HepG2 (cell line): ENCODE measurements around the gene FAM221B.

ENCODE experiments used
- POLR2A ChIP-seq, 2 experiments: IDR thresholded peaks; 2 replicates each; pipeline ENCODE4 v1.6.1; 2011; ENCODE audit warnings: low read depth in 2 of 2, low read length in 2 of 2, mild to moderate bottlenecking in 1 of 2, moderate library complexity in 1 of 2; ENCODE audit not compliant: insufficient read depth in 1 of 2
- RXRA ChIP-seq: sonication (generic); formaldehyde crosslinking; IDR thresholded peaks from 2 replicates; pipeline ENCODE4 v1.5.1; 2020; ENCODE audit warnings: missing genetic modification reagents
- SMC3 ChIP-seq: IDR thresholded peaks from 2 replicates; pipeline ENCODE4 v1.6.1; 2011; ENCODE audit warnings: low read length, improper control_type of control experiment
- TEAD3 ChIP-seq: optimal IDR thresholded peaks from 2 replicates; pipeline ENCODE3; 2016; ENCODE audit warnings: borderline replicate concordance
- TRIM24 ChIP-seq: sonication (generic); formaldehyde crosslinking; IDR thresholded peaks from 2 replicates; pipeline ENCODE4 v1.8.0; 2022; ENCODE audit warnings: mild to moderate bottlenecking, missing genetic modification reagents
- U2AF1 ChIP-seq: fragments of 200-400 bp; formaldehyde crosslinking; optimal IDR thresholded peaks from 2 replicates; pipeline ENCODE3; 2017; ENCODE audit warnings: mild to moderate bottlenecking, low read depth, low read length
- ZBTB20 ChIP-seq: sonication (generic); formaldehyde crosslinking; IDR thresholded peaks from 2 replicates; pipeline ENCODE4 v1.8.1; 2023; ENCODE audit warnings: missing genetic modification reagents, low read depth, mild to moderate bottlenecking, borderline replicate concordance
- ZNF326 ChIP-seq: sonication (generic); formaldehyde crosslinking; IDR thresholded peaks from 2 replicates; pipeline ENCODE4 v1.4.0; 2020; ENCODE audit warnings: missing genetic modification reagents, borderline replicate concordance
- TF ChIP-seq, protein P1 (sequence below): sonication (generic); formaldehyde crosslinking; IDR thresholded peaks from 2 replicates; pipeline ENCODE4 v1.5.0; 2020; ENCODE audit warnings: mild to moderate bottlenecking, missing genetic modification reagents, moderate library complexity
- TF ChIP-seq, protein P2 (sequence below): IDR thresholded peaks from 2 replicates; pipeline ENCODE4 v1.6.1; 2012; ENCODE audit warnings: inconsistent platforms
- TF ChIP-seq, protein P3 (sequence below): sonication (generic); formaldehyde crosslinking; IDR thresholded peaks from 2 replicates; pipeline ENCODE4 v1.9.0; 2022; ENCODE audit warnings: low read depth, missing genetic modification reagents
- TF ChIP-seq, protein P4 (sequence below): sonication (generic); formaldehyde crosslinking; IDR thresholded peaks from 2 replicates; pipeline ENCODE4 v1.4.0; 2020; ENCODE audit warnings: missing genetic modification reagents, borderline replicate concordance

DNA sequence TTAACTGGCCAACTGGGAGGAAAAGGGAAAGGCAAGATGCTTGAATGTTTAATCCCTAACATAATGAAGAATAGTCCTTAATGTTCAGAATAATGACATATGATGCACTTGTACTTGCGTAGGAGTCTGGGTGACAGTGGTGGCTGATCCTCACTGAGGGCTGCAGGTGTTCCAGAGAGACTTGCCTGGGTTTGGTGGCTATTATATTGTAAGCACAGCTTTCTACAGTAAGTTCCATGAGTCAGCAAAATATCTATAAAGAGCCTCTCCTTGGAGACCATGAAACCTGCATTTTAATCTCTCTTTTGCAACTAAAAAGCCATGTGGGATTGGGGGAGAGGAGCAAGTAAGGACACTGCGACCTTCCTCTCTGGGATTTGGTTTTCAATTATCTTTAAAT is 39.0 kb downstream of the FAM221B start:
- TF ChIP-seq U2AF1 (no peak), TRIM24 (CRISPR knock-in tag) (no peak), POLR2A (IDR thresholded peaks at IDR 0.05; ENCODE audit: insufficient read depth in 1 of 2, low read depth in 2 of 2, low read length in 2 of 2) (no peak), ZNF326 (CRISPR knock-in tag) (no peak), ZBTB20 (CRISPR knock-in tag) (no peak), SMC3 (no peak), TEAD3 (no peak), RXRA (CRISPR knock-in tag) (no peak)
- TF ChIP-seq, protein P1, sequence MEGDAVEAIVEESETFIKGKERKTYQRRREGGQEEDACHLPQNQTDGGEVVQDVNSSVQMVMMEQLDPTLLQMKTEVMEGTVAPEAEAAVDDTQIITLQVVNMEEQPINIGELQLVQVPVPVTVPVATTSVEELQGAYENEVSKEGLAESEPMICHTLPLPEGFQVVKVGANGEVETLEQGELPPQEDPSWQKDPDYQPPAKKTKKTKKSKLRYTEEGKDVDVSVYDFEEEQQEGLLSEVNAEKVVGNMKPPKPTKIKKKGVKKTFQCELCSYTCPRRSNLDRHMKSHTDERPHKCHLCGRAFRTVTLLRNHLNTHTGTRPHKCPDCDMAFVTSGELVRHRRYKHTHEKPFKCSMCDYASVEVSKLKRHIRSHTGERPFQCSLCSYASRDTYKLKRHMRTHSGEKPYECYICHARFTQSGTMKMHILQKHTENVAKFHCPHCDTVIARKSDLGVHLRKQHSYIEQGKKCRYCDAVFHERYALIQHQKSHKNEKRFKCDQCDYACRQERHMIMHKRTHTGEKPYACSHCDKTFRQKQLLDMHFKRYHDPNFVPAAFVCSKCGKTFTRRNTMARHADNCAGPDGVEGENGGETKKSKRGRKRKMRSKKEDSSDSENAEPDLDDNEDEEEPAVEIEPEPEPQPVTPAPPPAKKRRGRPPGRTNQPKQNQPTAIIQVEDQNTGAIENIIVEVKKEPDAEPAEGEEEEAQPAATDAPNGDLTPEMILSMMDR (CRISPR knock-in tag): no peak
- TF ChIP-seq, protein P2, sequence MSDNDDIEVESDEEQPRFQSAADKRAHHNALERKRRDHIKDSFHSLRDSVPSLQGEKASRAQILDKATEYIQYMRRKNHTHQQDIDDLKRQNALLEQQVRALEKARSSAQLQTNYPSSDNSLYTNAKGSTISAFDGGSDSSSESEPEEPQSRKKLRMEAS: no peak
- TF ChIP-seq, protein P3, sequence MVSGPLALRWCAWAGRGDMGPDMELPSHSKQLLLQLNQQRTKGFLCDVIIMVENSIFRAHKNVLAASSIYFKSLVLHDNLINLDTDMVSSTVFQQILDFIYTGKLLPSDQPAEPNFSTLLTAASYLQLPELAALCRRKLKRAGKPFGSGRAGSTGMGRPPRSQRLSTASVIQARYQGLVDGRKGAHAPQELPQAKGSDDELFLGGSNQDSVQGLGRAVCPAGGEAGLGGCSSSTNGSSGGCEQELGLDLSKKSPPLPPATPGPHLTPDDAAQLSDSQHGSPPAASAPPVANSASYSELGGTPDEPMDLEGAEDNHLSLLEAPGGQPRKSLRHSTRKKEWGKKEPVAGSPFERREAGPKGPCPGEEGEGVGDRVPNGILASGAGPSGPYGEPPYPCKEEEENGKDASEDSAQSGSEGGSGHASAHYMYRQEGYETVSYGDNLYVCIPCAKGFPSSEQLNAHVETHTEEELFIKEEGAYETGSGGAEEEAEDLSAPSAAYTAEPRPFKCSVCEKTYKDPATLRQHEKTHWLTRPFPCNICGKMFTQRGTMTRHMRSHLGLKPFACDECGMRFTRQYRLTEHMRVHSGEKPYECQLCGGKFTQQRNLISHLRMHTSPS: no peak
- TF ChIP-seq, protein P4, sequence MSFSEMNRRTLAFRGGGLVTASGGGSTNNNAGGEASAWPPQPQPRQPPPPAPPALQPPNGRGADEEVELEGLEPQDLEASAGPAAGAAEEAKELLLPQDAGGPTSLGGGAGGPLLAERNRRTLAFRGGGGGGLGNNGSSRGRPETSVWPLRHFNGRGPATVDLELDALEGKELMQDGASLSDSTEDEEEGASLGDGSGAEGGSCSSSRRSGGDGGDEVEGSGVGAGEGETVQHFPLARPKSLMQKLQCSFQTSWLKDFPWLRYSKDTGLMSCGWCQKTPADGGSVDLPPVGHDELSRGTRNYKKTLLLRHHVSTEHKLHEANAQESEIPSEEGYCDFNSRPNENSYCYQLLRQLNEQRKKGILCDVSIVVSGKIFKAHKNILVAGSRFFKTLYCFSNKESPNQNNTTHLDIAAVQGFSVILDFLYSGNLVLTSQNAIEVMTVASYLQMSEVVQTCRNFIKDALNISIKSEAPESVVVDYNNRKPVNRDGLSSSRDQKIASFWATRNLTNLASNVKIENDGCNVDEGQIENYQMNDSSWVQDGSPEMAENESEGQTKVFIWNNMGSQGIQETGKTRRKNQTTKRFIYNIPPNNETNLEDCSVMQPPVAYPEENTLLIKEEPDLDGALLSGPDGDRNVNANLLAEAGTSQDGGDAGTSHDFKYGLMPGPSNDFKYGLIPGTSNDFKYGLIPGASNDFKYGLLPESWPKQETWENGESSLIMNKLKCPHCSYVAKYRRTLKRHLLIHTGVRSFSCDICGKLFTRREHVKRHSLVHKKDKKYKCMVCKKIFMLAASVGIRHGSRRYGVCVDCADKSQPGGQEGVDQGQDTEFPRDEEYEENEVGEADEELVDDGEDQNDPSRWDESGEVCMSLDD: no peak
